Measurements from ENCODE around the gene GLIS1.

GLIS1 gene

DNA sequence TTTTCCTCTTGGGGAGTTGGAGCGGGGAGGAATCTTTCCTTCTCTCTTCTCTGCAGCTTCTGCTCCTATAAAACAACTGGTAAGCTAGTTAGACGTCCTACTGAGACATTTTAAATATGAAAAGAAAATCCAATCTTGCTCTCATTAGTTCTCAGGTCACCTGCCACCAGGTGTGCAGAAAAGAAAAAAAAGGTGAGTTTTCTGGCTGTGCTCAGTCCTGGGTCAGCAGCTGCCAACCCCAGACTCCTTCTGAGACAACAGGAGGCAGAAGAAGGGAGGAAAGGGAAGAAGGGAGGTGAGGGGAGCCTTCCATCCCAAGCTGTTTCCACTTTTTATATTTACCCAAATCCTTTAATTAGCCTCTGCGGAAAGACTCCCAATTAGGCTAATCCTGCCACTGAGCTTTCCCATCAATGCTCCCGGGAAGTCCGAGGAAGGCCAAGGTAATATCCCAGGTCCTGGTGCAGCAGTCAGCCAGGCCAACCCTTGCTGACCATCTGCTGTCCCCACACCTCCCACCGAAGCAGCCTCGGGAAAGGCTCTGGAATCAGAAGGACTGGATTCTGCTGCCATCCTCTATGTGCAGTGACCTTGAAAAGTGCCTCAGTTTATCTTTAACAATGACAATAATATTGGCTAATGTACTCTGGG lies 33.4 kb downstream of the GLIS1 start:
- Histone ChIP-seq H3K4me3 (ENCODE audit: insufficient read depth, low read depth, low read length) (no peak overlapping the region), H3K9me3 (ENCODE audit: control insufficient read depth, low read length) (peaks cover 2% of the 10 kb centered on the region), H3K36me3 (ENCODE audit: control insufficient read depth, insufficient read depth, low read length) (no peaks in the 10 kb centered on the region), H3K27ac (ENCODE audit: insufficient read depth, low read depth, low read length, poor library complexity, severe bottlenecking) (no peak overlapping the region), H3K4me1 (ENCODE audit: control insufficient read depth, insufficient read depth, low read length) (peaks cover 8% of the 10 kb centered on the region), H3K27me3 (ENCODE audit: control insufficient read depth, insufficient read depth, low read length, poor library complexity, severe bottlenecking) (no peaks in the 10 kb centered on the region)
- WGBS, 2 experiments: 38 to 49% methylated on average over 6 to 7 of the region's 7 CpGs

GRCh38 chr1:53704804-53705445 lies 34.0 kb downstream of the GLIS1 start:
- Histone ChIP-seq H3K36me3 (ENCODE audit: control insufficient read depth, insufficient read depth, low read length) (no peaks in the 10 kb centered on the region), H3K27ac (ENCODE audit: insufficient read depth, low read depth, low read length, poor library complexity, severe bottlenecking) (no peak overlapping the region), H3K9me3 (ENCODE audit: control insufficient read depth, low read length) (peaks cover 2% of the 10 kb centered on the region), H3K27me3 (ENCODE audit: control insufficient read depth, insufficient read depth, low read length, poor library complexity, severe bottlenecking) (no peaks in the 10 kb centered on the region), H3K4me1 (ENCODE audit: control insufficient read depth, insufficient read depth, low read length) (peaks cover 8% of the 10 kb centered on the region), H3K4me3 (ENCODE audit: insufficient read depth, low read depth, low read length) (no peak overlapping the region)
- 37 to 42% methylated on average over 8 of the region's 8 CpGs for WGBS, 2 experiments

DNA sequence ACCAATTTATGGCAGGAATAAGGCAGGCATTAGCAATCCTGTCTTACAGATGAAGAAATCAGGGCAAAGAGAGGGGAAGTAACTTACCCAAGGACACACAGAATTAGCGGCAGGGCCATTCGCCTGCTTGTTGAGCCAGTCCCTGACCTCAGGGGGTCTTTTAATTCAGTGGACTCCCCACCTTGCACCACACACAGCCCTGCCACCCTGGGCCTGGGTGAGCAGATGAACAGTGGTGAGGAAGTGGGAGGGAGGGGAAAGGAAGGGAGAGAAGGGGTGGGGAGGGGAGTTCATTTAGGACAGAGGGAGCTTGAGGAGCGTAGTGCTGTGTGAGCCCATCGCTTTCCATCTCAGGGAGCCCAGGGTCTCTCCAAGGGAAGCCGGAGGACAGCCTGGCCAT lies 34.7 kb downstream of the GLIS1 start:
- H3K4me1 ChIP-seq (ENCODE audit: control insufficient read depth, insufficient read depth, low read length): peaks cover 8% of the 10 kb centered on the region
- no peaks in the 10 kb centered on the region for H3K27me3 ChIP-seq (ENCODE audit: control insufficient read depth, insufficient read depth, low read length, poor library complexity, severe bottlenecking)
- H3K9me3 ChIP-seq (ENCODE audit: control insufficient read depth, low read length): peaks cover 2% of the 10 kb centered on the region
- 74 to 76% methylated on average over 5 of the region's 5 CpGs for WGBS, 2 experiments
- no peak overlapping the region for H3K4me3 ChIP-seq (ENCODE audit: insufficient read depth, low read depth, low read length)
- no peak overlapping the region for H3K27ac ChIP-seq (ENCODE audit: insufficient read depth, low read depth, low read length, poor library complexity, severe bottlenecking)
- H3K36me3 ChIP-seq (ENCODE audit: control insufficient read depth, insufficient read depth, low read length): no peaks in the 10 kb centered on the region

- Histone ChIP-seq H3K27me3 (ENCODE audit: control insufficient read depth, insufficient read depth, low read length, poor library complexity, severe bottlenecking) (no peaks in the 10 kb centered on the region), H3K4me3 (ENCODE audit: insufficient read depth, low read depth, low read length) (no peak overlapping the region)
- WGBS, 2 experiments: 87 to 90% methylated on average over 1 of the region's 1 CpG
Observed at GRCh38 chr1:53703174-53703573, 35.8 kb downstream of the GLIS1 start.

DNA sequence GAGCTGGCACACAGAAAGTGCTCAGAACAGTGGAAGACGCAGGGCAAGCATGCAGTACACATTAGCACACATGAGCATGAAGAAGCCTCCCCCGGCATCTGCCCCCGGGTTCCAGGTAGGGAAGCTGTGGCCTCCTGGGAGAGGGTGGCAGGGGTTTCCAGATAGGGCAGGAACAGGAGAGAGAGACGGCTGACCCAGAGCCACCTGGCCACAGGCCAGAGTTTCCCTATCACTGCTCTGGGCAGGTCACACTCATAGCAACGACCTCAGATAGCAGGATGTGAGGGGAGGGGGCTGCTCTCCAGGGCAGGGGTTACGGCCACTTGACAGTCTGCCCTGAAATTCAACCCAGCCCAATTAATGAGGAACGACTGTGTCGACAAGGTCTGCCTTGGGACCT lies 36.6 kb downstream of the GLIS1 start:
- no peak overlapping the region for H3K27ac ChIP-seq (ENCODE audit: insufficient read depth, low read depth, low read length, poor library complexity, severe bottlenecking)
- H3K9me3 ChIP-seq (ENCODE audit: control insufficient read depth, low read length): peaks cover 2% of the 10 kb centered on the region
- no peak overlapping the region for H3K4me3 ChIP-seq (ENCODE audit: insufficient read depth, low read depth, low read length)
- H3K36me3 ChIP-seq (ENCODE audit: control insufficient read depth, insufficient read depth, low read length): no peaks in the 10 kb centered on the region
- peaks cover 8% of the 10 kb centered on the region for H3K4me1 ChIP-seq (ENCODE audit: control insufficient read depth, insufficient read depth, low read length)
- no peaks in the 10 kb centered on the region for H3K27me3 ChIP-seq (ENCODE audit: control insufficient read depth, insufficient read depth, low read length, poor library complexity, severe bottlenecking)
- WGBS, 2 experiments: 78 to 81% methylated on average over 8 of the region's 8 CpGs

More at GRCh38 chr1:53703174-53703573, 35.8 kb downstream of the GLIS1 start:
- Histone ChIP-seq H3K9me3 (ENCODE audit: control insufficient read depth, low read length) (peaks cover 2% of the 10 kb centered on the region), H3K4me1 (ENCODE audit: control insufficient read depth, insufficient read depth, low read length) (peaks cover 8% of the 10 kb centered on the region), H3K36me3 (ENCODE audit: control insufficient read depth, insufficient read depth, low read length) (no peaks in the 10 kb centered on the region), H3K27ac (ENCODE audit: insufficient read depth, low read depth, low read length, poor library complexity, severe bottlenecking) (no peak overlapping the region)

GRCh38 chr1:53700776-53701175 lies 38.2 kb downstream of the GLIS1 start:
- Histone ChIP-seq H3K36me3 (ENCODE audit: control insufficient read depth, insufficient read depth, low read length) (no peaks in the 10 kb centered on the region), H3K27ac (ENCODE audit: insufficient read depth, low read depth, low read length, poor library complexity, severe bottlenecking) (no peak overlapping the region), H3K4me1 (ENCODE audit: control insufficient read depth, insufficient read depth, low read length) (peaks cover 6% of the 10 kb centered on the region), H3K27me3 (ENCODE audit: control insufficient read depth, insufficient read depth, low read length, poor library complexity, severe bottlenecking) (no peaks in the 10 kb centered on the region), H3K9me3 (ENCODE audit: control insufficient read depth, low read length) (peaks cover 2% of the 10 kb centered on the region), H3K4me3 (ENCODE audit: insufficient read depth, low read depth, low read length) (no peak overlapping the region)
- 86 to 89% methylated on average over 3 of the region's 3 CpGs for WGBS, 2 experiments

- no peaks in the 10 kb centered on the region for H3K4me1 ChIP-seq (ENCODE audit: control insufficient read depth, insufficient read depth, low read length)
- H3K4me3 ChIP-seq (ENCODE audit: insufficient read depth, low read depth, low read length): no peak overlapping the region
- 93% methylated on average over 8 of the region's 8 CpGs for WGBS, 2 experiments
- H3K27me3 ChIP-seq (ENCODE audit: control insufficient read depth, insufficient read depth, low read length, poor library complexity, severe bottlenecking): no peaks in the 10 kb centered on the region
- no peaks in the 10 kb centered on the region for H3K36me3 ChIP-seq (ENCODE audit: control insufficient read depth, insufficient read depth, low read length)
- peaks cover 2% of the 10 kb centered on the region for H3K9me3 ChIP-seq (ENCODE audit: control insufficient read depth, low read length)
- H3K27ac ChIP-seq (ENCODE audit: insufficient read depth, low read depth, low read length, poor library complexity, severe bottlenecking): no peak overlapping the region
Observed at GRCh38 chr1:53699981-53700380, 39.0 kb downstream of the GLIS1 start.

DNA sequence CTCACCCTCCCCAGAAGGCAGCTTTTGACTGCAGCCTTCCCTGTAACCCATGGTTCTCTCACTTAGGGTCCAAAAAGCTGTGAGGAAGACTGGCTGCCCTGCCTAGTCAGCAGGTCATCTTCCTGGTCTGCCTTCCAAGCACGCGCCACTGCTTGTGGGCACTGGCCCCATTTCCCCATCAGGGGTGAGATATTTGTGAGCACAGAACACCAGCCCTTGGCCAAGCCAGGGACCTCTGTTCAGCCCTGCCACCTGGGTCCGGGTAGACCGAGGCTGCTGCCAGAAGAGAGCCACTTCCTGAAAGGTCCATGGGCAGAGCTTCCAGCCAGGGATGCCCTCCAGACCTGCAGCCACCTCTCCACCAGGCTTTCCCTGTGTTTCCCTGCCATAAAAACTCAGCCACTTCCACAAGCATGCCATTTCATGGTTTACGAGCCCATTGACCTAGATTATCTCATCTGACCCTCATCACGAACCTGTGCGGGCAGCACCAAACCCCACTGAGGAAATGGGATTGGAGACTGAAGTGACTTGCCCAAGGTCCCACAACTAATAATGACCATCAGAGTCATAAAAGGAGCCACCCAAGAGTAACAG lies 40.5 kb downstream of the GLIS1 start:
- H3K27ac ChIP-seq (ENCODE audit: insufficient read depth, low read depth, low read length, poor library complexity, severe bottlenecking): no peak overlapping the region

DNA sequence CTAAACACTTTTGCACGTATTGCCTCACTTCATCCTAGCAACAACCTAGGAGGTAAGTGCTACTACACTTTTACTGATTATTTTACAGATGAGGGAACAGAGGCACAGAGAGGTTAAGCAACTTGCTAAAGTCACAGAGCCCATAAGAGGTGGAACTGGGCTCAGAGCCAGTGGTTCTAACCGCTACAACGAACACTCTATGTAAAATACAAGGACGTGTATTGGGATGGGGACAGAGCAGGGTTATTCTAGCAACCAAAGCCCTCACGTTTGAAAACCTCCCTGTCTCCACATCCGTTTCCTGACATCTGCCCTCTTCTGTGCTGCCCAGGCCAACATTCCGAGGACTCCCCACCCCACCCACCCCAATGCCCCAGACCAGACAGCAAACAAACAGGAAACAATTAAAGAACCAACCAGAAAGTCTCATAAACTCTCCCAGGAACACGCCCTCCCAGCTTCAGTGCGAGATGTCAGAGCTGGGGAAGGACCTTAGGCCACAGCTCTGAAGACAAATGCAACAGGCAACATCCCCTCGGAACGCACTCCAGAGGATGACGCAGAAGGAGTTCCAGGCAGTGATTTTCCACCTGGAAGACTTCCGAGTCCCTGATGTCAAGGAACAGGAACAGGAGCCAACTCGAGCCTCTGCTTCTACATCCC lies 41.1 kb downstream of the GLIS1 start:
- H3K27me3 ChIP-seq (ENCODE audit: control insufficient read depth, insufficient read depth, low read length, poor library complexity, severe bottlenecking): no peaks in the 10 kb centered on the region
- H3K27ac ChIP-seq (ENCODE audit: insufficient read depth, low read depth, low read length, poor library complexity, severe bottlenecking): no peak overlapping the region
- H3K4me1 ChIP-seq (ENCODE audit: control insufficient read depth, insufficient read depth, low read length): peaks cover 9% of the 10 kb centered on the region
- H3K4me3 ChIP-seq (ENCODE audit: insufficient read depth, low read depth, low read length): no peak overlapping the region
- 89 to 90% methylated on average over 14 of the region's 14 CpGs for WGBS, 2 experiments
- no peaks in the 10 kb centered on the region for H3K36me3 ChIP-seq (ENCODE audit: control insufficient read depth, insufficient read depth, low read length)
- H3K9me3 ChIP-seq (ENCODE audit: control insufficient read depth, low read length): peaks cover 2% of the 10 kb centered on the region

More for the DNA sequence above, 40.5 kb downstream of the GLIS1 start:
- no peaks in the 10 kb centered on the region for H3K27me3 ChIP-seq (ENCODE audit: control insufficient read depth, insufficient read depth, low read length, poor library complexity, severe bottlenecking)
- H3K4me3 ChIP-seq (ENCODE audit: insufficient read depth, low read depth, low read length): no peak overlapping the region
- peaks cover 5% of the 10 kb centered on the region for H3K4me1 ChIP-seq (ENCODE audit: control insufficient read depth, insufficient read depth, low read length)
- 95% methylated on average over 7 of the region's 7 CpGs for WGBS, 2 experiments
- H3K9me3 ChIP-seq (ENCODE audit: control insufficient read depth, low read length): peaks cover 2% of the 10 kb centered on the region
- no peaks in the 10 kb centered on the region for H3K36me3 ChIP-seq (ENCODE audit: control insufficient read depth, insufficient read depth, low read length)

DNA sequence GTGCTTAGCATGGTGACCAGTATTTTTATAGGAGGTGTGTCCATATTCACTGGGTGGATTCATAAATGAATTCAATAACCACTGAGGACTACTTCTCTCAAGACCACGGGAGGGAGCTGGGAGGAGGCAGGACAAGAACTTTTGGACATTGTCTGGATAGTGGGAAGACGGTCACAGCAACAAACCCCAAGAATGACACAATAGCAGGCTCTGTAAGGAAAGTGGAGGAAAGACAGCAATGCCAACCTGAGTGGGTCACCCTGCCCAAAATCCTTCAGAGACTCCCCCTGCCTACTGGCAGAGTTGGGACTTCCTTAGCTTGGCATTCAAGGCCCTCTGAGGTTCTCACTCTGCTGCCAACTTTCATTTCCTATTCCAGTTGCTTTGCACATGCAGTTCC lies 42.0 kb downstream of the GLIS1 start:
- peaks cover 2% of the 10 kb centered on the region for H3K9me3 ChIP-seq (ENCODE audit: control insufficient read depth, low read length)
- no peak overlapping the region for H3K4me3 ChIP-seq (ENCODE audit: insufficient read depth, low read depth, low read length)
- WGBS, 2 experiments: 87 to 97% methylated on average over 2 of the region's 2 CpGs
- no peaks in the 10 kb centered on the region for H3K36me3 ChIP-seq (ENCODE audit: control insufficient read depth, insufficient read depth, low read length)
- no peak overlapping the region for H3K27ac ChIP-seq (ENCODE audit: insufficient read depth, low read depth, low read length, poor library complexity, severe bottlenecking)
- H3K27me3 ChIP-seq (ENCODE audit: control insufficient read depth, insufficient read depth, low read length, poor library complexity, severe bottlenecking): no peaks in the 10 kb centered on the region
- peaks cover 9% of the 10 kb centered on the region for H3K4me1 ChIP-seq (ENCODE audit: control insufficient read depth, insufficient read depth, low read length)
